Epidermal melanocyte (primary cell): ENCODE results near the gene C2.

ENCODE experiments used
- DNase-seq: peaks from one replicate; pipeline ENCODE4 v3.0.0; 2011; ENCODE audit warnings: low spot score; ENCODE audit not compliant: insufficient read length

C2 gene

DNA sequence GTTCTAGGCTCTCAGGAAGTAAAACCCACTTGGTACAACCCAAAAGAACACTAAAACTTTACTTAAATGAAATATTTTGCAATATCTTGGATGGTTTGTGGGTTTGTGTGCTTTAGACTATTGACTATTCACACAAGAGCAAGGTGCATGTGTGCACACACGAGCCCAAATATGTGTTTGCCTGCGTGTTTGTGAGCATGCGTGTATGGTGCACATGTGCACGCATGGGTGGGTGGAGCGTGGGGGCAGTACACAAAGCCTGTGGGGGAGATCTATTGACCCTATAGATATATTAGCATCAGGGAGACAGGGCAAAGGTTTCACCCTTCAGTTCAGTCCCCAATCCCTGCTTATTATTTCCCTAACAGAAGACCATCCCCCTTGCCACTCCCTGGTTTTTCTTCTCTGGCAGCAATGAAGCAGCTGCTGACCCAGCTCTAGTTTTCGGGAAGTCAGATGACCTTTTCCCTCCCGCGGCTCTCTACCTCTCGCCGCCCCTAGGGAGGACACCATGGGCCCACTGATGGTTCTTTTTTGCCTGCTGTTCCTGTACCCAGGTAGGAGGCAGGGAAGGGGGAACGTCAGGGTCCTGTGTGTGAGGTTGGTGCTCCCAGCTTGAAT, at the start of gene C2:
TSS of gene C2 (plus strand) at position 476 of the 621 bp plus-strand sequence. CDS start at position 512, 36 bp downstream.
- no peak for DNase-seq

DNA sequence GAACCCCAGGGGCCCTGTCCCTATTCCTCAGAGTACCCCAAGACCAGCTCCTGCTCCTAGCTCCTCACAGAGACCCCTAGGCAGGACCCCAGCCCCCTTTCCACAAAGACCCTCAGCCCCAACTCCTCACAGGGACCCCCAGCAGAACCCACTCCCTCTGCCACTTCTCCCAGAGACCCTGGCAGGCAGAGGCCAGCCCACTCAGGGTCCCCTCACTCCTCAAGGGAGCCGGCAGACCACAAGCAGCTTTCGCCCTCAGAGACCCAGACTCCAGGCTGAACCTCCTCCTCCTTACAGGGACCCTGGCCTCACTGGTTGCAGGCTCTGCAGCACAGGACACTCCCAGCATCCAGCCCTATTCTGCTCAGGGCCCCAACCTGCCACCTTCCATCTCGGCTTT, 49.3 kb upstream of the C2 start:
- no peak for DNase-seq

DNA sequence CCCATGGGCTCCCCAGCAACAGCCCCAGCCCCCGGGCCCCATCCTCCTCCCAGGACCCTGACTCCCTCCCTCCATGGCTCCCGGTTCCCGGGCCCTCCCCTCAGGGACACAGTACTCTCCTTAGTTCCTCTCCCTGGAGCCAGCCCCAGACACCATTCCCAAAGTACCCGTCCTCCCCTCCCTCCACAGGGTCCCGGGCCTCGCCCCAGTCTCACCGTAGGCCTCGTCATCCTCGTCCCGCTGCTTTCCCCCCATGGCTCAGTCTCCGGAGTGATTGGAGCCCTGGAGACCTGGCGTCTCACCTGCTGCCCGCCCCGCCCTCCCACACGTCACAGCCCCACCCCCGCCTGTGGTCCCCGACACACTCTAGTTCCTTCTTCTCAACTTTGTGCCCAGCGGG, 48.8 kb upstream of the C2 start, which contains the start of gene SLC44A4:
TSS of gene SLC44A4 (minus strand) at position 272 of the 400 bp plus-strand sequence. CDS start at position 255, 17 bp downstream.
- DNase-seq: no peak

DNA sequence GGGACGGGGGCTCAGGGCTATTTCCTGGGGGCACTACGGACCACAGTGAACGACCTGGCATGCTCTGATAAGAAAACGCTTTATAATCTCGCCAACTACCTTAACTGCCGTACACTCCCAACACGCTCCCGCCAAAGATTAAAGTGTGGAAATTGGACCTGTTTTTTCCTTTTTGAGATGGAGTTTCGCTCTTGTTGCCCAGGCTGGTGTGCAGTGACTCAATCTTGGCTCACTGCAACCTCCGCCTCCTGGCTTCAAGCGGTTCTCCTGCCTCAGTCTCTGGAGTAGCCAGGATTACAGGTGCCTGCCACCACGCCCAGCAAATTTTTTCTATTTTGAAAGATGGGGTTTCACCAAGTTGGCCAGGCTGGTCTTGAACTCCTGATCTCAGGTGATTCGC, 48.4 kb upstream of the C2 start:
- no peak for DNase-seq

DNA sequence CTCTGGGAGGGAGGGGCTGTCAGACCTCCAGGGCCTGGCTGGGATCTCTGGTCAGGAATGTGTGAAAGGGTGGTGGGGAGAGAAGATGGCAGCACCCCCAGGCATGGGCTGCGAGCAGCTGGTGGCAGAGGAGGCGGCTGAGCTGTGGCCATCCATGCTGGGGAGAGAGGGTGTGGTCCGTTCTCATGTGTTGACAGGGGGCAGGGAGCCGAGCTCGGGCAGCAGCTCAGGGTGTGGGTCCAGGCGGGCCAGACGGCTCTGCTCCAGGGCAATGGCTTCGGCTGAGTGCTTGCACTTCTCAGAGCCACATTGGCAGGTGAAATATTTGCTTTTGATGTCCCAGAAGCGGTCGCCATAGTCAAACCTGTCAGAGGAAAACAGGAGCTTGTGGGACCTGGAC, 47.6 kb upstream of the C2 start:
- no peak for DNase-seq

- DNase-seq: no peak
Observed at GRCh38 chr6:31880616-31881015, 46.9 kb upstream of the C2 start.

GRCh38 chr6:31881136-31881859, 46.2 kb upstream of the C2 start:
- DNase-seq: no peak

DNA sequence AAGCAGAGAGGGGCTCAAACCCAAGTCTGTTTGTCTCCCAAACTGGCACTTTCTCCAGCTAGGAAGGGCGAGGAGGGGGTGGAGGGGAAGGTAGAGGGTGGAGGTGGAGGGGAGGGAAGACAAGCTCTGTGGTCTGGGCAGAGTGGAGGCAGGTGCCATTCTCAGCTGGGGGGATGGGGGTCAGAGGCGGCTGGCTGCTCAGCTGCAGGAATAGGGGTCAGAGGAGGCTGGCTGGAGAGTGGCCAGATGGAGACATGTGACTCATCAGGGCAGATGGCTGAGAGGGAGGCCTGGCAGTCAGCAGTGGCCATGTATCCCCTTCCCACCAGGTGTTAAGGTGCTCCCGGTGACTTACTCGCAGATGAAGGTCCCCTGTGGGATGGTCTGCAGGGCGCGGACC, 45.2 kb upstream of the C2 start:
- DNase-seq: no peak

DNA sequence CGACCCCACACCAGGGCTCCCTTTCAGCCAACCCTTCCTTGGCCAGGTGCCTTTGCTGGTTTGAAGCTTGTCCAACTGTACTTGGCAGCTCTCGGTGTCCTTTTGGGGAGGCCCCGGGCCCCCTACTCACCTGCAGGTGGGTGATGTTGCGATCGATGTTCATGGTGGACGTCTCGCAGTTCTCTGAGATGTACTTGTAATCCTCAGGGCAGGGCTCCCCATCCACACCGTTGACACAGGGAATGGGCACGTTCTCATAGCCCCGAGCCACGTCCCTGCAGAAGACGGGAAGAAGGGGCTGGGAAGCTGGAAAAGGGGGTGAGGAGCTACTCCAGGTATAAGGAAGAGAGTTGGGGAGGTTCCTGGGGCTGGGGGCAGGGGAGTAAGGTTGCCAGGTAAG, 43.8 kb upstream of the C2 start:
- DNase-seq: no peak

GRCh38 chr6:31884528-31885035, 42.9 kb upstream of the C2 start:
- no peak for DNase-seq

- no peak for DNase-seq
Observed at GRCh38 chr6:31886541-31886991, 41.0 kb upstream of the C2 start.

DNA sequence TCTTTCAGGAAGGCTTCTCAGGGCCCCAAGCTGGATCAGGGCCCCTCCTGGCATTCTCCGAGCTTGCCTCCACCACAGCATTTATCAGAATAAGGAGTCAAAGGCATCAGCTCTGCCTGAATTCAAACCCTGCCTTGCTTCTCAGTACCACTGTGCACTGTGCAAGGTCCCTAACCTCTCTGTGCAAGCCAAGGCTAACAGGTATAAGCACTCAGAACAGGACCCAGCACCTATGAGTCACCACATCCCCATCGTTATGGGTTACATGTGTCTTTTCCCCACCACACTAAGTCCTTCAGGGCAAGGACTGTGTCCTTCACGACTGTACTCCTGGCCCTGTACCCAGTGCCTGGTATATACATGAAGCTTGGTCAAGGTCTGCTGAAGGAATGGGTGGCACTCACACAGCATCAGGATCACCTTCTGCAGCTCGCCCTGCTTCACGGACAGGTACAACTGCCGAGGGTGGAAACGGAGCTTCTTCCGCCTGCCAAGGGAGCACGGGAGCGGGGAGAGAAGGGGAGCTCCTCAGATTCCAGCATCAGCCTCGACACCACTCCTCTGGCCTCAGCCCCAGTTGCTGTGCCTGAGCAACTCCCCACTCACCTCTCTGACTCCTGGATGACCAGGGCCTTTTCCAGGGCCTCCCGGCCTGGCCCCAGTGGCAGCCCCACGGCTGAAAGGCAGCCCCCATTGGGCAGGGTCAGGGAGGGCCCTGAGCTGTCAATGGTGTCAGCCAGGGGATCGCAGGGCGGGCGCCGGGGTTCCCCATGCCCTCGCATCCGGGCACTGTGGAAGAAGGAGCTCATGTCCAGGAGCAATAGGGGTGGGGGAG, 40.1 kb upstream of the C2 start:
- DNase-seq: no peak

DNA sequence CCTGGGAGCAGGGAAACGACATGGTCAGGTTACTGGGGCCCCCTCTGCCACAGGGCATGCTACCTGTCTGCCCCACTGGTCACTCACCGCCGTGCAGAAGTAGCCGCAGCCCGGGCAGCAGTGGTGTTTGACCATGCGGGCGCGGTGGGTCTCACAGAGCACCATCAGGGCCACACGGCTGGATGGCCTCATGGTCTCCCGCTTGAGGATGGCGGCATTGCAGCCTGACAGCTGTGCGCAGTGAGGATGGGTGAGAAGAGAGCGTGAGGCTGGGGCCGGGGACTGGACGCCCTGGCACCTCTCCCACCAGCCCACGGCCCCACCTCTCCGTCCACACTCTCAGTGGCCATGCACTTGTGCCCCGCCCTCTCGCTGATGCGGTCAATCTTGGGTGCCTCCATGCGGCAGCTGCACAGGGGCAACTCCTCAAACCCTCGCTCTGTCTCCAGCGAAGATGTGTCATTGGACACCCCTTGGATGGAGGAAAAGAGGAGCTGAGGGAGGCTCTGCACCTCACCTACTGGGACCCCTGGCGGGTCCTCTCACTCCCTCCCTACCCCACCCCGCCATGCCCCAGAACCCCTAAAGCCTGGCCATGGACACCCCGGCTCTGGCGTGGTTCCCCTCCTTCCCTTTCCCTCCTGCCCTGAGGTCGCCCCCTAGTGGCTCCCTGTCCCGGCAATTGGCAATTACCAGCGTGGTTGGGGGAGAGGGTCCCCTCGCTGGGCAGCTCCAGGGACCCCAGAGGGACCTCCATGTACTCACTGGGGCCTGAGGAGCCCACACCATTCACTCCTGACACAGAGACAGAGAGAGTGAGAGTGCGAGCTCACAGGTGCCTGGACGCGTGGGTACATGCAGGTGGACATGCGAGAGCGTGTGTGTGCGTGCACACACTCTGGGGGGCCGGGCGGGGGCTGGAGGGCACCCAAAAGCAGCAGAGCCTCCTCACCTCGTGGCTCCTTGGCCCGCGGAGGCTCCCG, 39.0 kb upstream of the C2 start:
- no peak for DNase-seq

DNA sequence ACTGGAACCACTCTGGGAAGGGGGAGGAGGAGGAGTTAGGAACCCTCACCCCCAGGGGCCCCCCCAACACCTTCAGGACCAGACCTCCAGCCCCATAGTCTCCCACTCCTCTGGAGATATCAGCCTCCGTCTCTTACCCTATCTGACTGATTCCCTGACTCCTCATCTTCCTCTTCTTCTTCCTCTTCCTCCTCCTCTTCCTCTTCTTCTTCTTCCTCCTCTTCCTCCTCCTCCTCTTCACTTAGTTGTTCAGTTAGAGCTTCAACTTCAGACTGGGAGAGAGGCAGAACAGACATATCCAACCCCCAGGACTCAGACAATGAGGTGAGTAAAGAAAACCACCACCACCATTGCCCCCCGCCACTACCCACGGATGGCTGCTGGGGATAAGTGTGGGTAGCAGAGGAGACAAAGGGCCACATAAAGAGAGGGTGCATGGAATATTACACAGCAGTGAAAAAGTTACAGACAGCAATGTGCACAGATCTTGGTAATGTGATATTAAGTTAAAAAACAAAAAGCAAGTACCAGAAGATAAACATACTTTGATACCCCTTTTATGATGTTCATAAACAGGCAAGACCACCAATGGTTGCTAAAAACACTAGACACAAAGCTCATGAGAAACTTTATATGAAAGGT, 38.1 kb upstream of the C2 start:
- DNase-seq: no peak

DNA sequence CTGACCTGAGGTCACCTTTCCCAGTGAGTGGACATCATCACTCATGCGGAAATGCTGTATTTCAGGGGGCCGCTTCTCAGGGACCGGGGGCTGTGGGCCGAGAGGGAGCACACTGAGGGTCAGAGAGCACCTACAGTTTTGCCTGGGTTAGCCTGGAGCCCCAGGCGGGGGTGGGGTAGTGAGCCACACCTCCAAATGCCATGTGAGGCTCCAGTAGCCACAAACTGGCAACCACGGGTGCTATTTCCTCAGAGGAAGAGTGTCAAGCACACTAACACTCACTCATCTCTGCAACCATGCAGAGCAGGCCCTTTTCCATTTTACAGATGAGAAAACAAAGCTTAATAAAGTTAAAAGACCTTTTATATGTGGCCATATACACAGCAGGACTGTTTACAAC, 34.7 kb upstream of the C2 start:
- no peak for DNase-seq

DNA sequence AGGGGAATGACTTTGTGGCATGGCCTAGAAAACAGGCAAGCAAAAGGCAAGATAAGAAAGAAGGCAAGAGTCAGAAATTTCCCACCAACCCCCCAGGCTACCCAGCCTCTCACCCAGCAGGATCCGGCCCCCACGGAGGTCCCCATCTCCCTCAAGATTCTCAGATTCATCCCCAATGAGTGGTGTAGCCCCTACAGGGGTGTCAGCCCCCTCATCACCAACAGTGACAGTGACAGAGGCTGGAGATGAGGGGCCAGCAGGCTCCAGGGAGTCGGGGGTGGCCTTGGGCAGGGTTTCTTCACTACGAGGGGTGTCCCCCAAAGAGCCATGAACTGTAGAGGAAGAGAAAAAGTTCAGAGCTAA, 31.0 kb upstream of the C2 start:
- no peak for DNase-seq

- DNase-seq: no peak
Observed at GRCh38 chr6:31896856-31897611, 30.5 kb upstream of the C2 start.

DNA sequence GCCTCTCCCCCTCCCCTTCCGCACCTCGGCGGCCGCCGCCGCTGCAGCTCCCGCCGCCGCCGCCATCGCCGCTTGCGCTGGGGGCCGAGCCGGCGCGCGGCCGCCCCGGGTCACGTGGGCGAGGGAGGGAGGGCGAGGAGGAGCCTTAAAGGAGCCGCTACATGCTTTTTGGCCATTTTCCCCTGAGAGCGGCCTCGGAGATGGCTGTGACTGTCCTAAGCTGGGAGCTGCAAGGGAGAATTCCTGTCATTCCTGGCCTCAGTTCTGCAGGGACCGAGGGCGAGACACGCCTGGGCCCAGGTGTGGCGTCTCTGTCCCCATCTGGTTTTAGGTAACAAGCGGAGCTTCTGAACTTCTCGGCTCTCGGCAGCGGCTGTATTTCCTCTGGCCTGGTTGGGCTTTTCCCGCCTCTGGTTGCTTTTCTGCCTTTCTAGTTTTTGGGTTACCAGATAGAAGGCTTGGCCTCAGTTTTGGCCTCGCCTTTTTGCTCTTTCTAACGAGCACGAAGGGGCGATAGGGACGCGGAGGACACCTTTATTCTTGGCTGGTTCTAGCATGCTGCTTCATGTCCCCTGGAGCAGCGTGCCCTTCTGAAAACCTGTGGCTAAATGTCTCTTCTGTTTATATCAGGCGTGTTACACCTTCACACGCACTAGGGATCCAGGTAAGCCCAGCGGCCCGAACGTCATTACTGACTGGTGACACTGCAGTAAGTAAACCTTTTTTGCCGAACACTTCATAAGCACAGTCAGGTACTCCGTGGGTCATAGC, 29.7 kb upstream of the C2 start, which contains the start of gene EHMT2:
TSS of gene EHMT2 (minus strand) at position 87 of the 771 bp plus-strand sequence. CDS start at position 66, 21 bp downstream.
- DNase-seq: peak; percentile 92
